H1 (cell line): ENCODE results near the gene SELENOS. TPM values are rescaled to one million over a fixed set of nuclear protein-coding genes. Genes with fewer than 3 reads are reported as not detected.

Experiments
- KDM1A ChIP-seq: fragments of 200-600, 300-600 bp; sonication (generic); IDR thresholded peaks from 2 replicates; pipeline ENCODE4 v1.7.1; 2016; ENCODE audit warnings: mild to moderate bottlenecking, low read length, borderline replicate concordance
- RBBP5 ChIP-seq: IDR thresholded peaks from 2 replicates; pipeline ENCODE4 v1.7.1; 2012; ENCODE audit warnings: low read depth, mild to moderate bottlenecking, inconsistent platforms, low read length, moderate library complexity, borderline replicate concordance
- polyA plus RNA-seq, 7 experiments: library from polyadenylated mRNA; depleted of rRNA in 3 of 7; stranded (reverse) in 5 of 7; unstranded in 2 of 7; fragments of >200 nt in 5 of 7; fragments of 200-250 nt in 2 of 7; gene quantifications; 1 replicate in 5 of 7; 2 replicates in 1 of 7; 4 replicates in 1 of 7; pipeline versions ENCODE4 v1.2.1 to v1.2.3, GENCODE V29; 2011 to 2013; ENCODE audit warnings: missing spikeins in 2 of 7, mixed read lengths in 2 of 7
- total RNA-seq: library from RNA; stranded (reverse); fragmentation: NEBNext Ultra II Directional; extraction: Animal tissue kit (Norgen Biotek cat#: 25700); gene quantifications from 2 replicates; pipeline ENCODE4 v1.2.1, GENCODE V29; 2021

Gene SELENOS
- total and polyA plus RNA-seq, 2 of the 8 experiments (the other 6 are each of a cell fraction or from before 2014, with no cell fraction given): 45.1 to 46.0 TPM

- TF ChIP-seq RBBP5 (no peak), KDM1A (no peak)
Measured at GRCh38 chr15:101272584-101272983, 4.7 kb downstream of the SELENOS start (continued).
